NCI-H1694 (cell line): Measurements from ENCODE around the gene LTA4H.

ENCODE experiments used
- DNase-seq: peaks from one replicate; lab custom pipeline; 2025; lab: John Stamatoyannopoulos, UW

Gene LTA4H

GRCh38 chr12:96057986-96058553, 22.7 kb upstream of the LTA4H start:
- DNase-seq, result no peak

- DNase-seq, result no peak
These were observed 21.5 kb upstream of the LTA4H start for GRCh38 chr12:96056646-96057455.

- DNase-seq, result no peak
These were observed 18.8 kb upstream of the LTA4H start for GRCh38 chr12:96054244-96054610.

DNA sequence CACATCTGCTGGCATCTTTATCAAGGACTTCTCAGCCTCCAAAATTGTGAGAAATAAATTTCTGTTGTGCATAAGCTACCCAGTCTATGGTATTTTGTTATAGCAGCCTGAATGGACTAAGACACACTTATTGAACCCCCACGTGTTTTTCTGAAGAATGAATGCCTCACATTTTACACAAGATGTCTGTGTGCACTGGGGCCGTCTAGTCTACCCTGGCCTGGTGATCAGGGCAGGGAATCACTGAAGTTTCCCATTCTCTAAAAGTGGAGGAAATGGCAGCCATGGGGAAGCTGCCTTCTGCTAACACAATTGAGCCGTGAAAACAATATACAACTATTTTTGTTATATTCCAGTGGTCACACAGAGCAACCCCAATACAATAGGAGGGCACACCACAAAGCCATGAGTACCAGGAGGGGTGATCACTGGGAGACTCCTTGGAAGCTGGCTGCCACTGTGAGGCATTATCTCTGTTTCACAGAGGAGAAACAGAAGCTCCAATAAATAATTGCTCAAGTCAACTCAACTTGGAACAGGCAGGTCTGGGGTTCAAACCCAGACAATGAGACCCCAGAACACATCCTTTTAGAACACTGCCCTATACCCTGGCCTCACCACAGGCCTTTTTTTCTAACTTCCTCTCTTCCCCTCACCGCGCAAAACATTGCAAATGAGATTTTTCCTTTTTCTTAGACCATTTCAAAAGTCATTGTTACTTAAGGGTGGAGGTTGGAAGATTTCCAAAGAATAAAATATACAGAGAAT, 18.3 kb upstream of the LTA4H start:
- no peak for DNase-seq

DNA sequence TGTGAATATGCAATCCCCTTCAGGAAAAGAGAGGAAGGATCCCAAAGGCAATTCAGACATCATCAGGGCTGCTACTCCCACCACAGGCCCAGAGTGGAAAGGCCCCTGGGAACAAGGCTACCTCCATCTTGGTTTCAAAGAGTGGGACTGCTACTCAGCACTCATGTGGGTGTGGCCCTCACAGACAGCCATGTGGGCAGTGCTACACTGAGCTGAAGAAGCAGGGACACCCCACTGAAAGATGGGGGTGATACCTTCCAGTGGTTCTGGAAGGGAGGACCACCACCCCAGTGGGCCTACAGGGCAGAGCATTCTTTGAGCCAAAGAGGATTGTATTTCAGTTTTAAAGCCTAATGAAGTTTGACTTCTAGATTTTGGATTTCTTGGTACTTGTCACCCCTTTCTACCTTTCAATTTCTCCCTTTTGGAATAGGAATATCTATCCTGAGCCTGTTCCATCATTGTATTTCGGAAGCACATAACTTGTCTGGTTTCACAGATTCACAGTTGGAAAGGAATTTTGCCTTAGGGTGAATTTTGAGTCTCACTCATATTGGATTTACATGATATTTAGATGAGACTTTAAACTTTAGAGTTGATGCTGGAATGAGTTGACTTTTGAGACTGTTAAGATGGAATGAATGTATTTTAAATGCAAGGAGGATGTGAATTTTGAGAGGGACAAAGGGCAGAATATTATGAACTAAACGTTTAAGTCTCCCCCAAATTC, 16.5 kb upstream of the LTA4H start:
- no peak for DNase-seq

DNA sequence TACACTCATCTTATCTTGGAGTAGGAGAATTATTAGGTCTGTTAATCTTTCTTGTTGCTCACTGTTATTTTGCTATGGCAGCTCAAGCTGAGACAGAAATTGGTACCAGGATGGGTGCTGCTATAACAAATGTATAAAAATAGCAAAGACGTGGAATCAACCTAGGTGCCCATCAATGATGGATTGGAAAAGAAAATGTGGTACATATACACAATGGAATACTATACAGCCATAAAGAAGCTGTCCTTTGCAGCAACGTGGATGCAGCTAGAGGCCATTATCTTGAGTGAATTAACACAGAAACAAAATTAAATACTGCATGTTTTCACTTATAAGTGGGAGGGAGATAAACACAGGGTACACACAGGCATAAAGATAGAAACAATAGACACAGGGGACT, 14.8 kb upstream of the LTA4H start:
- DNase-seq, result no peak

- no peak for DNase-seq
These were observed 13.7 kb upstream of the LTA4H start for GRCh38 chr12:96049101-96049500.

- DNase-seq, result no peak
These were observed 13.1 kb upstream of the LTA4H start for GRCh38 chr12:96048393-96048969.

DNA sequence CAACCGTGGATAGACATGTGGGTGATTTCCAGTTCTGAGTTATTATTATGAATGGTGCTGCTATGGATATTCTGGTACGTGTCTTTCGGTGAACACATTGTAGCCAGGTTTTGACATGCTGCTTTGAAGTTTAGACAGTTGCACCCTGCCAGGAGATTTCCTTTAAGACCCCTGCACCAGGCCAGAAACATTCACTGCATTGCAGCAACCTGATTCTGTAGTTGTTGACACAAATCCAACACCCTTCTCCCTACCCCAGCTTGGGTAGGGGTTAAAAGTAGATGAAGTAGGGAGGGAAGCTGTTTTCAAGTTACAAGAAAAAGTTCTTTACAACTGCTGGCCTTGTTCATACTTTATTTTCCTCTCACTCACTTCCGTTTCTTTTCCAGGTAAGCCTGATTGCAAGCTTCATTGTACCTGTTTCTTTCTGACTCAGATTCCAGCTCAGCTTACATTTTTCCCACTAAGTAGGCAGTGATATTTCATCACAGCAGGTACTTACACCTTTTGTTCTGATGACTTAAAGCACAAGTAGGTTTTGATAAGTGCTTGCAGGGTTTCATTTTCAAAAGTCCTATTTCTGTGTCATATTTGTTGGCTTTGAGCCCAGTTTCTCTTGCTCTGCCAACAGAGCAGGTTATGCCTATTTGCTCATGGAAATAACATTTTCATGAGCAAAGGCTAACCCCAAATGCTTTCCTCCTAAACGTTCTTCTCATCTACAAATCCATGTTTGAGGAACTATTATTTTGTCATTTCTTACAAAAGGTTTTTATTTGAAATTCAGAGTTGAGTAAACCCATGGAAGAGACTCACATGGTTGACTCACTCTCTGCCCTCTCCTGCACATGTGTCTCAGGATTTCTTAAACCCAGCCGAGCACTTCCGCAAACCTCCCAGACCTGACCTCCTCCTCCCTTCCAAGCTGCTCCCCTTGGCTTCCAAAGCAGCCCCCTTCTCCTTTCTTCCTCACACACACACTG, 12.1 kb upstream of the LTA4H start:
- DNase-seq, result peak; percentile 23

DNA sequence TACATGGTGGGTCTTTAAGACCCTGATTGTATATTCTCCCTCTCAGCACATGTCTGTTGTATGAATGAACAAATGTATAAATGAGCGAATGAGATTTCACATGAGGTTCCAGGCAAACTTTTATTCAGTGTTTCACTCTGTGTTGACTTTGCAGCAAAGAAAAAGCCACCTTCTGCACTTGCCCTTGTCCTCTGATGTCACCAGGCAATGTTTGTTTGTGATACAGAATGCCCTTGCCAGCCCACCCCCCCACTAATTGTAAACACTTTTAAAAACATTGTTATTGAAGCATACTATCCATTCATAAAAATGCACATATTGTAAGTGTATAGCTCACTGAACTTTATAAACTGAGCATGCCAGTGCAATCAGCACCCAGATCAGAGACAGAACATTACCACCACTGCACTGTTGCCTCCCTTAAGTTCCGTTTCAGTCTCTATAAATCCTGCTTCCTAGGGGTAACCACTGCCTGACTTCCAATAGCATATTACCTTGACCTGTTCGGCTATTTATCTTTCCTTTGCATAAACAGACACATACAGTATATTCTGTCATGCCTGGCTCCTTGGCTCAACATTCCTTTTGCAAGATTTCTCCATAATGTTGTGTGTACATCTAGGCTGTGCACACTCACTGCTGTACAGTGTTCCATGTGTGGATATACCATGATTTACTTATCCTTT, 11.3 kb upstream of the LTA4H start:
- no peak for DNase-seq

DNA sequence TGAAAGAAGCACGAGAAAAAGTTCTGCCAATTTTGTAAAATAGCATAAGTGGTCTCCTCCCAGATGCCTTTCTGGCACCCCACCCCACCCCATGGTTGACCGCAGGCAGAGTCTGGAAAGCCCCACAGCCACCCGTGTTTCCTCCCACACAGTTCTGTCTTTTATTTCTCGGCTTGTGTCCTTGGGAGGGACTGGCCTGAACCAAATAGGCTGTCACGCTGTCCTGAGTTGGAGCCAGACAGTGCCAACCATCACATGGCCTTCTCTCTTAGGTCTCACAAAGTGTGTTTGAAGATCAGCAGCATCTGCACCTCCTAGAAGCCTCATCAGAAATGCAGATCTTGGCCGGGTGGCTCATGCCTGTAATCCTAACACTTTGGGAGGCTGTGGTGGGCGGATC, 10.2 kb upstream of the LTA4H start:
- DNase-seq, result no peak

DNA sequence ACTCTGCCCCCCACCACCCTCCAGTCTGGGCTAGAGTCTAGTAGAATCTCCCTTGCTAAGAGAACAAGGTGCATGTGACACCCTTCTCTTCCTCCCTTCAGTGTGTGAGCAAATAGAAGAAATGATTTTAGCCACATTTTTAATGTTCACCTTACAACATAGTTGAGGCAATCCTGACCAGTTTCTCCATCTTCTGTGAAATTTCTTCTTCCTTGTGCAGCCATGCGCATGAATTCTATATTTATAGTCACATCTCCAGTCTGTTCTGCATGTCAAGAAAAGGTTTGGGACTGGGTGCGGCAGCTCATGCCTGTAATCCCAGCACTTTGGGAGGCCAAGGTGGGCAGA, 9.5 kb upstream of the LTA4H start:
- no peak for DNase-seq

DNA sequence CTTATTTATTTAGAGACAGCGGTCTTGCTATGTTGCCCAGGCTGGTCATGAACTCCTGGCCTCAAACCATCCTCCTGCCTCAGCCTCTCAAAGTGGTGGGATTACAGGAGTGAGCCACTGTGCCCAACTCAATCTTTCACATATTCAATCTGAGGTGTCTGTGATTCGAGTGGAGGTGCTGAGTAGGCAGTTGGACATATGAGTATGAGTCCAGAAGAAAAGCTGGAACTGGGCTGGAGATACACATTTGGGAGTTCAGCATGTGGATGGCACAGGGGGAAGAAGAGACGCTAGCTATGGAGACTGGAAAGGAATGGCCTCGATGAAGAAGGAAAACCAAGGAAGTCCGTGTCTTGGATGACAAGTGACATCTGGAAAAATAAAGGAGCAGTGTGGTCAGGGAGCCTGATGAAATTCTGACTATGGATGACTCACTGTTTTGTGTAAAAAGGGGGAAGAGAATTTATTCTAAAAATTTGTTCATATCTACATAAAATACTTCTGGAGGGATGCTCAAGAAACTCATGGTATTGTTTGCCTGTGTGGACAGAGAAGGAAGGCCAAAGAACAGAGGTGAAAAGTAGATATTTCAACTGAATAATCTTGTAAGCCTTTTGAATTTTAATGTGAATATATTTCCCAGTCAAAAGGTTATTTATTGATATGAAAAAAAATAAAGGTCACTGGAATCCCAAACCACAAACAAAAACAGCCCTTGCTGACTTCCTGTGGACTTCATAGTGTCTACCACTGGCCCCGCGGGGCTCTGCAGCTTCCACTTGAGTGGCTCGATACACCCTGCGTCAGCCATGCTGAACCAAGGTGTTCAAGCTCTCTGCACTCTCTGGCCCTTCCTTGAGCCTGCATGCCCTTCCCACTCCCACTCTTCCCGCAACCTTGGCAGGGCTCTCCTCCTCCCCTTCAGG, 8.9 kb upstream of the LTA4H start:
- no peak for DNase-seq

- no peak for DNase-seq
These were observed 5.8 kb upstream of the LTA4H start for GRCh38 chr12:96041181-96041580.

DNA sequence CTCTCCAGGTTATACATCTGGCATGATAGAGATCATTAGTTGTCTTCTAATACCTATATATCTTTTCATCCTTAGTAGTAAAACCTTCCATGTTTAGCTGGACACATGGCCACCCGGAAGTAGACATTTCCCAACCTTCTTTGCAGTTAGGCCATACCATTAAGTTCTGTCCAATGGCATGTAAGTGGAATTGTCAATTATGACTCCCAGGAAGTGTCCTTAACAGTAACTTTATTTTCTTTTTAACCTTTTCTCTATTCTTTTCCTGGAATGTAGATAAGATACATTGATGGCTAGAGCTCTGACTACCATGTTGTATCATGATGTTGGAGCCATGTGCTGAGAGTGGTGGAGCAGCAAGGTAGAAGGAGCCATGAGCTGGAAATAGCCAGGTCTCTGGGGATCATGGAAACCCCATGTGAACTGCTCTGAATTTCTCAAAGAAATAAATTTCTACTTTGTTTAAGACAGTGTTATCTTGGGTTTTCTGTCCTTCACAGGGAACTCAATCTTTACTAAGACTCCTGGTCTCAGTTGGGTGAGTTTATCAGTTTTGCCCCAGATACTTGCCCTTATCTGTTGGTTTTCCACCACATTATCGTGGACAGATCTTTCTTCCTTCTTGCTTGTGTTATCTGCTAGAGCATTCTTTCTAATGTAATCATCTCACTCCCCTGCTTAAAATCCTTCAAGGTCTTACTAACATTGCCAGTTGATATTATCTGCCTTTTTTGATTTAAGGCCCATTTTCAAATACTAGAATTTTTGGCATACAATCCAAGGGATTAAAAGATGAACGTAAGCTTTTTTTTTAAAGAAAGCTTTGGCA, 5.1 kb upstream of the LTA4H start:
- no peak for DNase-seq

DNA sequence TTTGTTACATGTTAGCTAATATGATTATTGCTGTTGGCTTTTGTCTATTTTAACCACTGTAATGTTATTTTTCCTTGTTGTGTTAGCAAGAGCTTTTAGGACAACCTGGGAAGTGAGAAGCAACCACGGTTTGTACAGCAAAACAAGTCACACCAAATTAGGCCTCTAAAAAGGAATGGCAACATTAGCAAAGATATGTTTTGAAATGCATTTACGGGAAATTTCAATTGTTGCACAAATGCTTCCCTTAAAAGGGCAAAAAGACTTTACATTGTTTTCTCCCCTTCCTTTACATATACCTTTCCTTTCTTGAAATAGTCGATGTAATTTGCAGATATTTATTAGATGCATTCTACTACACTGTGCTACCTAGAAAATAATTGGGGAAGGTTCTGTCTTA, 4.1 kb upstream of the LTA4H start:
- DNase-seq, result no peak

DNA sequence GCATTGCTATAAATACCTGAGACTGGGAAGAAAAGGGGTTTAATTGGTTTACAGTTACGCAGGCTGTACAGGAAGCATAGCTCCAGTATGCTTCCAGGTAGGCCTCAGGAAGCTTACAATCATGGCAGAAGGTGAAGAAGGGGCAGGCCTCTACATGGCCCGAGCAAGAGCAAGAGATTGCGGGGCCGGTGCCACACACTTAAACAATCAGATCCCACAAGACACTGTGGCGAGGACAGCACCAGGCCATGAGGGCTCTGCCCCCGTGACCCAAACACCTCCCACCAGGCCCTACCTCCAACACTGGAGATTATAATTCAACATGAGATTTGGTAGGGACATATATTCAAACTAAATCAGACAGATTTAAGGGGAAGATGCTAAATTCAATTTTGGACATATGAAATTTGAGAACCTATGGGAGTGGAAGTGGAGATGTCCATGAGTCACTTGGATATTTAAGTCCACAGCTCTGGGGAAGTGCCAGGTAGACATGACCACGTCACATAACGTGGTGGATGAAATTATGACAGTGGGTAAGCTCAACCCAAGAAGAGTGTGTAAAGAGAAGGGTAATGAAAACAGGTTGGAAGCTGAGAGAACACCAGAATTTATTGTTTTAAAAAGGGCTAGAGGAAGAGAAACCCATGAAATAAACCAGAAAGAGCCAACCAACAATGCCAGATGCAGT, 1.5 kb upstream of the LTA4H start:
- no peak for DNase-seq
